Activated naive CD8-positive, alpha-beta T cell treated with anti-CD3 and anti-CD28 coated beads, Interleukin-2, amount 50 U/mL, for 24 hours (primary cell): ENCODE results near the gene LONRF2.
"Not testable (repeated sequence)": the region's sequence is repeated elsewhere in the genome, so short reads cannot be mapped to it uniquely, and the experiment has no call there.

ENCODE experiments used
- ATAC-seq: fragments of 150-1000 bp; cut with Tn5 transposase; one replicate; pipeline ENCODE4 v1.10.0; 2021
- DNase-seq: peaks from one replicate; pipeline ENCODE4 v3.0.0; 2021
- H3K27ac Mint-ChIP-seq: one replicate; pipeline ENCODE4 v1.8.0; 2021; ENCODE audit warnings: mild to moderate bottlenecking, mixed read lengths
- H3K27me3 Mint-ChIP-seq: one replicate; pipeline ENCODE4 v1.8.0; 2021; ENCODE audit warnings: mixed read lengths
- H3K36me3 Mint-ChIP-seq: one replicate; pipeline ENCODE4 v1.8.0; 2021; ENCODE audit warnings: low read depth, mixed read lengths
- H3K4me1 Mint-ChIP-seq: one replicate; pipeline ENCODE4 v1.8.0; 2021; ENCODE audit warnings: mixed read lengths
- H3K4me3 Mint-ChIP-seq: one replicate; pipeline ENCODE4 v1.8.0; 2021; ENCODE audit warnings: mild to moderate bottlenecking, moderate library complexity, mixed read lengths
- H3K9me3 Mint-ChIP-seq: one replicate; pipeline ENCODE4 v1.8.0; 2021; ENCODE audit warnings: mixed read lengths

Gene LONRF2

GRCh38 chr2:100260712-100261620 is 61.3 kb downstream of the LONRF2 start:
- peaks cover 1% of the 10 kb centered on the region for H3K27me3 Mint-ChIP-seq
- peak; percentile 36 for DNase-seq
- no peaks in the 10 kb centered on the region for H3K9me3 Mint-ChIP-seq
- no peak overlapping the region for H3K27ac Mint-ChIP-seq
- H3K4me3 Mint-ChIP-seq, result no peak overlapping the region
- ATAC-seq, result no peak
- no peaks in the 10 kb centered on the region for H3K36me3 Mint-ChIP-seq
- H3K4me1 Mint-ChIP-seq, result peaks cover 2% of the 10 kb centered on the region

- Mint-ChIP-seq H3K4me3 (no peak overlapping the region), H3K27me3 (peaks cover 1% of the 10 kb centered on the region), H3K4me1 (peaks cover 2% of the 10 kb centered on the region), H3K9me3 (no peaks in the 10 kb centered on the region), H3K36me3 (no peaks in the 10 kb centered on the region), H3K27ac (no peak overlapping the region)
- ATAC-seq, result no peak
- DNase-seq, result no peak
Observed at GRCh38 chr2:100259106-100259505, 63.2 kb downstream of the LONRF2 start.

GRCh38 chr2:100257939-100258338 is 64.4 kb downstream of the LONRF2 start:
- ATAC-seq, result no peak
- DNase-seq, result no peak
- H3K9me3 Mint-ChIP-seq, result no peaks in the 10 kb centered on the region
- H3K27ac Mint-ChIP-seq, result no peak overlapping the region
- peaks cover 1% of the 10 kb centered on the region for H3K27me3 Mint-ChIP-seq
- no peaks in the 10 kb centered on the region for H3K36me3 Mint-ChIP-seq
- peaks cover under 1% of the 10 kb centered on the region for H3K4me1 Mint-ChIP-seq
- no peak overlapping the region for H3K4me3 Mint-ChIP-seq

- Mint-ChIP-seq H3K27me3 (peaks cover 1% of the 10 kb centered on the region), H3K4me3 (no peak overlapping the region), H3K36me3 (no peaks in the 10 kb centered on the region), H3K4me1 (no peaks in the 10 kb centered on the region), H3K27ac (no peak overlapping the region), H3K9me3 (no peaks in the 10 kb centered on the region)
- ATAC-seq, result no peak
- no peak for DNase-seq
Observed at GRCh38 chr2:100256849-100257248, 65.5 kb downstream of the LONRF2 start.

GRCh38 chr2:100256416-100256815 is 65.9 kb downstream of the LONRF2 start:
- Mint-ChIP-seq H3K27ac (no peak overlapping the region), H3K4me3 (no peak overlapping the region), H3K27me3 (peaks cover 1% of the 10 kb centered on the region), H3K4me1 (no peaks in the 10 kb centered on the region), H3K36me3 (no peaks in the 10 kb centered on the region), H3K9me3 (no peaks in the 10 kb centered on the region)
- no peak for DNase-seq
- no peak for ATAC-seq

DNA sequence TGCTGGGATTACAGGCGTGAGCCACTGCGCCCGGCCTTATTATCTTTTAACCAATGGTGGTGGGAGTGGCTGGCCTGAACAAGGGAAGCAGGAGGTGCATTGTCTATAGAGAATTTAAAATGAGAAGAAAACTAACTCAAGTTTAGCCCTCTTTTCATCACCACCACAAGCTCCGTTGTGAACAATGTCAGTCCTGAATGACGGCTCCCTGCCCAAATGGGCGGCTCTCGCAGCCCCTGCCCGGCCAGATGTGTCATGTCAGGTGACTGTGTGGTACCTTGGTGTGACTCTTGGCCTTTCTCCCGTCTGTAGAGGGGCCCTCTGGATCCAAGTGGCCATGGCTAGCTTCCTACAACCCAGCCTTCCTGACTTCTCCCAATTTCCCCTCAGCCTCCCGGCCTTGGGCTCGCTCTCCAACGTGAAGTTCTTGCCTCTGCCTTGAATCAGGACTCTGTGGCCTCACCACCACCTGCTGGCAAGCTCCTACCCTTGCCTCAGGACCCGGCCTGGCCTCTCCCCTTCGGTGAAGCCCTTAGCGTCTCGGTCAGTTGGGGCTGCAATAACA is 67.6 kb downstream of the LONRF2 start:
- Mint-ChIP-seq H3K27me3 (peaks cover 1% of the 10 kb centered on the region), H3K36me3 (no peaks in the 10 kb centered on the region), H3K4me3 (no peak overlapping the region), H3K4me1 (peaks cover 2% of the 10 kb centered on the region), H3K27ac (no peak overlapping the region), H3K9me3 (no peaks in the 10 kb centered on the region)
- ATAC-seq, result no peak
- DNase-seq, result no peak

GRCh38 chr2:100253786-100254185 is 68.5 kb downstream of the LONRF2 start:
- no peak for DNase-seq
- no peaks in the 10 kb centered on the region for H3K36me3 Mint-ChIP-seq
- no peaks in the 10 kb centered on the region for H3K9me3 Mint-ChIP-seq
- peaks cover 4% of the 10 kb centered on the region for H3K4me1 Mint-ChIP-seq
- H3K4me3 Mint-ChIP-seq, result no peak overlapping the region
- H3K27ac Mint-ChIP-seq, result no peak overlapping the region
- H3K27me3 Mint-ChIP-seq, result peaks cover 1% of the 10 kb centered on the region
- no peak for ATAC-seq

- H3K4me1 Mint-ChIP-seq, result peaks cover 8% of the 10 kb centered on the region
- no peak overlapping the region for H3K27ac Mint-ChIP-seq
- DNase-seq, result no peak
- no peaks in the 10 kb centered on the region for H3K9me3 Mint-ChIP-seq
- H3K27me3 Mint-ChIP-seq, result peaks cover 4% of the 10 kb centered on the region
- no peak for ATAC-seq
- no peak overlapping the region for H3K4me3 Mint-ChIP-seq
- H3K36me3 Mint-ChIP-seq, result no peaks in the 10 kb centered on the region
Observed at GRCh38 chr2:100252811-100253698, 69.2 kb downstream of the LONRF2 start.

DNA sequence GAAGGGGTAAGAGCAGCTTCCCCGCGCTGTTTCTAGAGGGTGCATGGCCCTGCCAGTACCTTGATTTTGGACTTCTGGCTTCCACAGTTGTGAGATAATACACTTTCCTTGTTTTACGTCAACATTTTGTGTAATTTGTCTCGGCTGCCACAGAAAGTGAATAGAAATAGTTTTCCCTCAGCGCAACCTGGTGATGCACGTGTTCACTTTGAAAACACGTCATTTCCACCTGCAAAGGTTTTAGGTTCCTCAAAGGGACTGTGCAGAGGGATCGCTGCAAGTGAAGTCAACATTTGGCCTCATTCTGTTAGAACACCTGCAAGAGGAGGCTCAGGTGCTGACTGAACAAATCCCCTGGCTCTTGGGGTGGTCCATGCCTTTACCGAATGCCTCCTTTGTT is 71.7 kb downstream of the LONRF2 start:
- Mint-ChIP-seq H3K27me3 (peaks cover 7% of the 10 kb centered on the region), H3K27ac (no peak overlapping the region), H3K36me3 (no peaks in the 10 kb centered on the region), H3K4me3 (no peak overlapping the region), H3K4me1 (peaks cover 18% of the 10 kb centered on the region), H3K9me3 (no peaks in the 10 kb centered on the region)
- DNase-seq (no peak), ATAC-seq (no peak)

DNA sequence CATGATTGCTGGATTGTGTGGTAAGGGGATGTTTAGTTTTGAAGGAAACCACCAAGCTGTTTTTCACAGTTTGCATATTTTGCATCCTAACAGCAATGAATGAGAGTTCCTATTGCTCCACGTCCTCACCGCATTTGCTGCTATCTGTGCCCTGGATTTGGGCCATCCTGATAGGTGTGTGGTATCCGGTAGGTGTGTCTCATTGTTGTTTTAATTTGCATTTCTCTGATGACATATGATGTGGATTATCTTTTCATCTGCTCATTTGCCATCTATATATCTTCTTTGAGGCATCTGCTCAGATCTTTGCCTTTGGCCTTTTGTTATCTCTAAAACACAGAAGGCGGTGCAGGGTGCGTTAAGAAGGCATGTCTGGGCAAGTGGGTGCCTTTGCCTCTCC is 73.3 kb downstream of the LONRF2 start:
- Mint-ChIP-seq H3K36me3 (no peaks in the 10 kb centered on the region), H3K4me3 (no peak overlapping the region), H3K4me1 (peaks cover 25% of the 10 kb centered on the region), H3K27me3 (peaks cover 7% of the 10 kb centered on the region), H3K27ac (peak overlapping the region; percentile 21), H3K9me3 (no peaks in the 10 kb centered on the region)
- DNase-seq, result no peak
- ATAC-seq, result no peak

DNA sequence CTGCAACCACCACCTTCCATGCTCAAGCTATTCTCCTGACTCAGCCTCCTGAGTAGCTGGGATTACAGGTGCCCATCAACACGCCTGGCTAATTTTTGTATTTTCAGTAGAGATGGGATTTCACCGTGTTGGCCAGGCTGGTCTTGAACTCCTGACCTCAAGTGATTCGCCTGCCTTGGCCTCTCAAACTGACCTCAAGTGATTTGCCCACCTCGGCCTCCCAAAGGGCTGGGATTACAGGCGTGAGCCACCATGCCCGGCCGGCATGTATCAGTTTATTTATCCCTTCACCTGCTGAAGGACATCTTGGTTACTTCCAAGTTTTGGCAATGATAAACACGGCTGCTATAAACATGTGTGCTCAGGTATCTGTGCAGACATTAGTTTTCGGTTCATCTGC is 73.7 kb downstream of the LONRF2 start:
- not testable (repeated sequence) for H3K4me3 Mint-ChIP-seq, H3K27me3 Mint-ChIP-seq, ATAC-seq, DNase-seq, H3K9me3 Mint-ChIP-seq, H3K36me3 Mint-ChIP-seq
- peak overlapping the region; percentile 21 for H3K27ac Mint-ChIP-seq
- peaks cover 25% of the 10 kb centered on the region for H3K4me1 Mint-ChIP-seq

- no peaks in the 10 kb centered on the region for H3K36me3 Mint-ChIP-seq
- H3K9me3 Mint-ChIP-seq, result no peaks in the 10 kb centered on the region
- peaks cover 28% of the 10 kb centered on the region for H3K4me1 Mint-ChIP-seq
- ATAC-seq (no peak), DNase-seq (no peak)
- H3K27ac Mint-ChIP-seq, result peak overlapping the region; percentile 11
- peaks cover 7% of the 10 kb centered on the region for H3K27me3 Mint-ChIP-seq
- no peak overlapping the region for H3K4me3 Mint-ChIP-seq
Observed at GRCh38 chr2:100248044-100248330, 74.3 kb downstream of the LONRF2 start.

DNA sequence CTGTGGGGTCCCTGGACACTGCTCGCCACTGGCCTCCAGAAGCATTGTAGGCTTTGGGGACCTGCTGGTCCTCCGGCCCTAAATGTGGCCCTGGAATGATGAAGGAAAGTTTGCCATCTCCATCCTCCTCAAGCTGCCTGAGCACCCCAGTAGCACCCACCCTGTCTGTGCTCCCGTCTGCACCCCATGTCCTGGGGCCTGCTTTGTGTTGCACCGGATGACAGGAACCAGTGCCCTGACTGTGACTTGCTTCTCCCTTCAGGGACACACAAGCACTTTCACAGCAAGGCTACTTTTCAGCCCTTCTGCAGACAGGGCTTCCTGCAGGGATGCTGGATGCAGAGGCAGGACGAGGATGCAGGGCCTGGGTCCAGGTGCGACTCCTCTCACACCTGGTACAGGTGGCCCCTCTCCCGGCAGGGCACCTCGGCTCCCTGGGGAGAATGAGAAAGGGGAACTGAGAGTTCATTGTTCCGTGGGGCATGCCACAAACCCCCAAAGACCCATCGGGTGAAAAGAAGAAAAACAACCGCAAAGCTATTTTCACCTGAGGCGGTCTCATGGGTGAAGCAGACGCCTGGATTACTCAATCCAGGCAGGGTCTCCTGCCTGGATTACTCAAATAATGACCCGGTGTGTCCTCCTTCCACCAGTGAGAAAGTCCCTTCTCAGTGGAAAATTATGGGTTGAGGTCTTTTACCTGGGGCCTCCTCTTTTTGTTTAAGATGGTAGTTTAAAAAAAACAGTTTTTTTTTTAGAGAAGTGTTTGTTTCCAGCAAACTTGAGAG is 74.9 kb downstream of the LONRF2 start:
- no peaks in the 10 kb centered on the region for H3K9me3 Mint-ChIP-seq
- H3K36me3 Mint-ChIP-seq, result no peaks in the 10 kb centered on the region
- peak overlapping the region; percentile 11 for H3K27ac Mint-ChIP-seq
- ATAC-seq (no peak), DNase-seq (peak; percentile 38)
- H3K4me1 Mint-ChIP-seq, result peaks cover 28% of the 10 kb centered on the region
- H3K4me3 Mint-ChIP-seq, result no peak overlapping the region
- peaks cover 7% of the 10 kb centered on the region for H3K27me3 Mint-ChIP-seq
